GM12892 (cell line): ENCODE measurements around the gene KIF26B.

Source experiments
- POLR2A ChIP-seq: IDR thresholded peaks from 2 replicates; pipeline ENCODE4 v1.6.1; 2011; ENCODE audit warnings: low read depth, low read length, control low read depth
- POLR2AphosphoS5 ChIP-seq: IDR thresholded peaks from 2 replicates; pipeline ENCODE4 v1.6.1; 2011; ENCODE audit warnings: low read depth, low read length, control low read depth
- TAF1 ChIP-seq: IDR thresholded peaks from 2 replicates; pipeline ENCODE4 v1.6.1; 2011; ENCODE audit warnings: low read depth, mild to moderate bottlenecking, control low read depth, low read length, borderline replicate concordance

DNA sequence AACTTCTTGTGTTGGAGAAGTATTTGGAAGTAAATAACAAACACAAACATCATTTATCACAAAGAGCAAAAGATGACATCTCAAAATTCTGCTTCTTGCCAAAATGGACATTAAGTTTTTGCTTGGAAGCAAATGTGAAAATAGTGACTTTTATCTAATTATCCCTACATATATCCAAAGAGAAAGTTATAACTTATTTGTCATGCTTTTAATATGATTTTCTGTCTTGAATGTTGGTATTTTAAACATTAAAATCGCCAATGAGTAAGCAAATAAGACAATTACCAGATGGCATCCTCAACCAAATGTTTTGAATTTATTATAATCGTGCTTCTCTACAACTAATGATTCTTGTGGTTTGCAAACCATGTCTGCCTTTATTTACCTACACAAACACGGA lies 594.3 kb downstream of the KIF26B start:
- TF ChIP-seq POLR2A (no peak), POLR2AphosphoS5 (no peak), TAF1 (no peak)
